K562 (cell line): ENCODE results near the gene TRIM13. TPM values are rescaled to one million over a fixed set of nuclear protein-coding genes. Genes with fewer than 3 reads are reported as not detected.

Experiments used
- ATAC-seq: fragments of 200-7000 bp; cut with Tn5 transposase; 3 replicates; pipeline ENCODE4 v1.9.1; 2020; ENCODE audit warnings: moderate library complexity
- BruUV-seq: library from RNA; stranded (reverse); fragments of 400-500 nt; replicated peaks from 2 replicates; lab custom pipeline; 2021; lab: Mats Ljungman, UMichigan
- CTCF ChIA-PET: fragments of 300-600 bp; formaldehyde crosslinking; extraction: SDS; loops from one replicate; lab custom pipeline; 2021; ENCODE audit warnings: low intra/inter-chr PET ratio; lab: Yijun Ruan, JAX
- POLR2A ChIA-PET: fragments of 300-600, 350-650 bp; sonication (Branson Sonifier 250); formaldehyde crosslinking; extraction: SDS; loops from one replicate; lab custom pipeline; 2021; ENCODE audit warnings: antibody characterized with exemption, inconsistent platforms; lab: Yijun Ruan, JAX
- DNase-seq, 4 experiments: peaks; one replicate each; pipeline versions ENCODE4 v3.0.0 to v3.0.0-alpha.2; 2011 to 2018; ENCODE audit warnings: low spot score in 3 of 4, mixed read lengths in 3 of 4; ENCODE audit errors: extremely low read depth in 1 of 4
- FAIRE-seq: peaks from 2 replicates; lab custom pipeline; 2011; peaks lifted over from hg19 to GRCh38; lab: Jason Lieb, UNC
- H2AFZ ChIP-seq: 2 replicates; pipeline ENCODE4 v1.6.0; 2011; ENCODE audit warnings: low read depth, low read length, control low read depth, inconsistent platforms
- H3K27ac ChIP-seq: fragments of 200-600 bp; 3 replicates; pipeline ENCODE4 v1.8.0; 2011; ENCODE audit warnings: low read depth, mild to moderate bottlenecking, control low read depth, inconsistent platforms, low read length, moderate library complexity, mixed read lengths; ENCODE audit errors: extremely low read depth
- H3K27me3 ChIP-seq, 2 experiments: fragments of 300-600 bp in 1 of 2; 2 replicates in 1 of 2; 3 replicates in 1 of 2; pipeline versions ENCODE4 v1.6.0 to v1.8.0; 2011; ENCODE audit warnings: inconsistent platforms in 2 of 2, low read length in 2 of 2, mild to moderate bottlenecking in 1 of 2, mixed read lengths in 1 of 2, moderate library complexity in 1 of 2; ENCODE audit not compliant: control insufficient read depth in 2 of 2, insufficient read depth in 2 of 2
- H3K36me3 ChIP-seq: fragments of 300-600 bp; 3 replicates; pipeline ENCODE4 v1.8.0; 2011; ENCODE audit warnings: mild to moderate bottlenecking, low read length, inconsistent platforms; ENCODE audit not compliant: control insufficient read depth, insufficient read depth
- H3K4me1 ChIP-seq, 2 experiments: fragments of 200-600 bp in 1 of 2; replicated peaks in 1 of 2; 2 replicates in 1 of 2; 3 replicates in 1 of 2; pipeline versions ENCODE4 v1.5.1 to v1.8.0; 2011; ENCODE audit warnings: inconsistent platforms in 2 of 2, low read length in 2 of 2, mild to moderate bottlenecking in 1 of 2, mixed read lengths in 1 of 2, moderate library complexity in 1 of 2; ENCODE audit not compliant: control insufficient read depth in 2 of 2, insufficient read depth in 2 of 2
- H3K4me2 ChIP-seq: 2 replicates; pipeline ENCODE4 v1.6.1; 2011; ENCODE audit warnings: low read length, control low read depth, inconsistent platforms, mixed read lengths; ENCODE audit not compliant: insufficient read depth
- H3K4me3 ChIP-seq: fragments of 200-600 bp; sonication (generic), shearing (Covaris generic); 2 replicates; pipeline ENCODE4 v1.5.1; 2016; ENCODE audit warnings: control low read depth, inconsistent platforms
- H3K79me2 ChIP-seq: fragments of 200-600 bp; 3 replicates; pipeline ENCODE4 v1.8.0; 2011; ENCODE audit warnings: low read length, inconsistent platforms; ENCODE audit not compliant: control insufficient read depth, insufficient read depth
- H3K9ac ChIP-seq, 2 experiments: 2 replicates each; pipeline versions ENCODE4 v1.6.0 to v1.6.1; 2011; ENCODE audit warnings: low read depth in 2 of 2, low read length in 2 of 2, control low read depth in 1 of 2, inconsistent platforms in 1 of 2, mild to moderate bottlenecking in 1 of 2, mixed read lengths in 1 of 2; ENCODE audit not compliant: insufficient read depth in 1 of 2
- H3K9me1 ChIP-seq: one replicate; pipeline ENCODE4 v1.6.0; 2011; ENCODE audit warnings: inconsistent platforms, mild to moderate bottlenecking, low read length, moderate library complexity; ENCODE audit not compliant: control insufficient read depth, insufficient read depth
- H3K9me3 ChIP-seq: replicated peaks from 2 replicates; pipeline ENCODE4 v1.5.1; 2011; ENCODE audit warnings: low read depth, low read length, inconsistent platforms; ENCODE audit not compliant: control insufficient read depth, insufficient read depth
- H4K20me1 ChIP-seq: replicated peaks from 2 replicates; pipeline ENCODE4 v1.6.1; 2011; ENCODE audit warnings: low read length, inconsistent platforms, mixed read lengths; ENCODE audit not compliant: control insufficient read depth, insufficient read depth
- BRF1 ChIP-seq: IDR thresholded peaks from 3 replicates; pipeline ENCODE4 v1.6.1; 2011; ENCODE audit warnings: borderline replicate concordance, mild to moderate bottlenecking; ENCODE audit not compliant: insufficient read length; ENCODE audit errors: extremely low read depth
- CBFA2T3 ChIP-seq: fragments of 450-650 bp; IDR thresholded peaks from 2 replicates; pipeline ENCODE4 v1.6.1; 2017
- FOXJ2 ChIP-seq: fragments of 200-800 bp; sonication (Bioruptor generic); IDR thresholded peaks from 2 replicates; pipeline ENCODE4 v1.6.1; 2016; ENCODE audit warnings: missing genetic modification characterization, missing compliant biosample characterization
- MIER1 ChIP-seq: fragments of 450-650 bp; IDR thresholded peaks from 2 replicates; pipeline ENCODE4 v1.6.1; 2016; ENCODE audit warnings: antibody characterized with exemption, mild to moderate bottlenecking, low read depth
- MLLT1 ChIP-seq, 2 experiments: fragments of 450-650 bp; IDR thresholded peaks; 2 replicates each; pipeline ENCODE4 v1.6.1; 2016
- MYC ChIP-seq, 2 experiments: fragments of 250-450 bp in 1 of 2; sonication (Bioruptor Pico) in 1 of 2; IDR thresholded peaks; 2 replicates each; pipeline versions ENCODE4 v1.5.1 to v1.6.1; 2012 to 2021; ENCODE audit warnings: low read depth in 2 of 2, borderline replicate concordance in 1 of 2, improper control_type of control experiment in 1 of 2, low read length in 1 of 2, mild to moderate bottlenecking in 1 of 2, moderate library complexity in 1 of 2
- PREB ChIP-seq: sonication (generic); formaldehyde crosslinking; IDR thresholded peaks from 2 replicates; pipeline ENCODE4 v1.8.1; 2023; ENCODE audit warnings: mild to moderate bottlenecking, missing genetic modification reagents
- RCOR1 ChIP-seq, 2 experiments: IDR thresholded peaks; 2 replicates each; pipeline ENCODE4 v1.6.1; 2012; ENCODE audit warnings: low read depth in 2 of 2, low read length in 2 of 2, borderline replicate concordance in 1 of 2, improper control_type of control experiment in 1 of 2
- SLC30A9 ChIP-seq: fragments of 250-450 bp; sonication (Bioruptor Pico); IDR thresholded peaks from 2 replicates; pipeline ENCODE4 v1.8.0; 2022; ENCODE audit warnings: mild to moderate bottlenecking, moderate library complexity
- TEAD4 ChIP-seq, 2 experiments: sonication (generic) in 1 of 2; formaldehyde crosslinking in 1 of 2; IDR thresholded peaks; 2 replicates each; pipeline versions ENCODE4 v1.6.1 to v1.8.0; 2012 to 2022; ENCODE audit warnings: borderline replicate concordance in 1 of 2, inconsistent platforms in 1 of 2, low read length in 1 of 2, mild to moderate bottlenecking in 1 of 2, missing genetic modification reagents in 1 of 2
- ZEB2 ChIP-seq: fragments of 450-650 bp; IDR thresholded peaks from 2 replicates; pipeline ENCODE4 v1.6.1; 2016
- WGBS: fragments of 100-300 bp; shearing (Covaris generic); methylation state at CpG from one replicate; pipeline ENCODE4 v1.1.6; 2016; ENCODE audit warnings: low coverage, mixed read lengths; ENCODE audit not compliant: insufficient coverage; ENCODE audit errors: missing lambda C conversion rate; 5-methylcytosine and 5-hydroxymethylcytosine counted together
- in situ Hi-C: fragments of 300-500 bp; cut with MboI; formaldehyde crosslinking; loops from 4 replicates; pipeline ENCODE4 v1.15.0; 2018; ENCODE audit warnings: inconsistent platforms, mixed read lengths
- intact Hi-C: fragments of 100-400 bp; cut with micrococcal nuclease; formaldehyde crosslinking; loops from 2 replicates; pipeline ENCODE4 v1.14.2; 2022
- polyA plus RNA-seq, 8 experiments: library from polyadenylated mRNA; depleted of rRNA in 4 of 8; stranded (reverse) in 5 of 8; unstranded in 3 of 8; fragments of >200 nt; fragmentation: Nextera tagmentation in 2 of 8; fragmentation: Illumina TruSeq in 1 of 8; extraction: Ambion mirVana in 2 of 8; extraction: Trizol in 1 of 8; gene quantifications; 2 replicates each; pipeline versions ENCODE4 v1.2.1 to v1.2.3, GENCODE V29; 2011 to 2014; ENCODE audit warnings: inconsistent platforms in 1 of 8, missing spikeins in 1 of 8
- total RNA-seq, 7 experiments: library from RNA; depleted of rRNA in 6 of 7; stranded (reverse); fragments of >200 nt in 6 of 7; fragmentation: Illumina TruSeq in 2 of 7; extraction: Trizol in 2 of 7; gene quantifications; 2 replicates each; pipeline versions ENCODE4 v1.2.1 to v1.2.3, GENCODE V29; 2011 to 2021; ENCODE audit warnings: low replicate concordance in 1 of 7

The TRIM13 gene
- total and polyA plus RNA-seq, 9 of the 15 experiments (the other 6 are each of a cell fraction or from before 2014, with no cell fraction given): 12.1 to 30.6 (median 17.8) TPM

GRCh38 chr13:50014386-50014785 is 17.5 kb downstream of the TRIM13 start (continued):
- TF ChIP-seq MLLT1 (IDR thresholded peaks at IDR 0.05): no peak
- no peak for TF ChIP-seq BRF1
- TF ChIP-seq MIER1: no peak

- Histone ChIP-seq H3K4me3 (no peak within 1 kb of the TSS), H3K4me2 (no peak within 1 kb of the TSS), H2AFZ (no peak within 1 kb of the TSS), H3K36me3 (peaks cover 41% of the 10 kb centered on the region), H3K9ac (0 out of 4 replicates have a peak within 1 kb of the TSS, but pooled peaks of 1 of the 2 experiments have one; percentile 7), H3K9me3 (no peaks in the 10 kb centered on the region), H3K27ac (peak within 1 kb of the TSS; percentile 71; the same call in 2 of the 3 replicates), H3K9me1 (no peaks in the 10 kb centered on the region), H3K79me2 (peaks cover 30% of the 10 kb centered on the region; the same call in 2 of the 3 replicates), H3K4me1 (peaks cover 0 to 25% of the 10 kb centered on the region in 2 experiments; a peak in 2 of 5 replicates), H4K20me1 (no peaks in the 10 kb centered on the region), H3K27me3 (no peaks in the 10 kb centered on the region)
- CTCF ChIA-PET: no interaction called here
- DNase-seq (peak in 1 of 4 experiments; percentile 36), FAIRE-seq (peak; percentile 79), ATAC-seq (peak; percentile 77)
- in situ Hi-C loops (no loop called here), intact Hi-C loops (no loop called here)
- WGBS: 6% methylated on average over 5 of the region's 5 CpGs
- POLR2A ChIA-PET: interaction anchor here (1.1 to 1.7 kb wide), 3 partner anchors 11 to 47 kb away, joined by 3 to 8 read pairs (median 3); partner anchors contain the start of gene TRIM13
- BruUV-seq: no TSS peak
- TF ChIP-seq MYC (IDR thresholded peaks at IDR 0.05; ENCODE audit: low read depth, low read length) (no peak), MYC (CRISPR knock-in tag; IDR thresholded peaks at IDR 0.05; ENCODE audit: borderline replicate concordance, low read depth) (no peak), SLC30A9 (CRISPR knock-in tag) (no peak), RCOR1 (IDR thresholded peaks at IDR 0.05; ENCODE audit: borderline replicate concordance in 1 of 2, low read depth in 2 of 2, low read length in 2 of 2) (peak in 1 of 2 experiments; percentile 65; a peak in 1 of 4 replicates), ZEB2 (no peak), FOXJ2 (peak; percentile 68), TEAD4 (IDR thresholded peaks at IDR 0.05; ENCODE audit: low read length) (peak; percentile 52), TEAD4 (CRISPR knock-in tag; IDR thresholded peaks at IDR 0.05; ENCODE audit: borderline replicate concordance) (no peak), PREB (no peak), CBFA2T3 (peak; percentile 50)
Observed at GRCh38 chr13:50015258-50015657, 18.4 kb downstream of the TRIM13 start, which contains the start of gene KCNRG. Gene KCNRG, plus strand, starts transcription at chr13:50015444. Its CDS starts 50 bp downstream, at chr13:50015494.
